Fibroblast of lung (primary cell): Measurements from ENCODE around the gene DCTN4.

Source experiments
- EZH2 ChIP-seq: IDR thresholded peaks from 2 replicates; pipeline ENCODE4 v1.5.1; 2012; ENCODE audit warnings: low read length, control low read depth, mild to moderate bottlenecking; ENCODE audit errors: missing control alignments
- TF ChIP-seq, protein P1 (sequence below), 2 donors: IDR thresholded peaks in 1 of 2; conservative IDR thresholded peaks in 1 of 2; 1 replicate in 1 of 2; 2 replicates in 1 of 2; pipeline ENCODE4 v1.5.1; 2011 to 2012; ENCODE audit warnings: low read length in 2 of 2, control low read depth in 1 of 2, inconsistent platforms in 1 of 2, low read depth in 1 of 2, mild to moderate bottlenecking in 1 of 2

DNA sequence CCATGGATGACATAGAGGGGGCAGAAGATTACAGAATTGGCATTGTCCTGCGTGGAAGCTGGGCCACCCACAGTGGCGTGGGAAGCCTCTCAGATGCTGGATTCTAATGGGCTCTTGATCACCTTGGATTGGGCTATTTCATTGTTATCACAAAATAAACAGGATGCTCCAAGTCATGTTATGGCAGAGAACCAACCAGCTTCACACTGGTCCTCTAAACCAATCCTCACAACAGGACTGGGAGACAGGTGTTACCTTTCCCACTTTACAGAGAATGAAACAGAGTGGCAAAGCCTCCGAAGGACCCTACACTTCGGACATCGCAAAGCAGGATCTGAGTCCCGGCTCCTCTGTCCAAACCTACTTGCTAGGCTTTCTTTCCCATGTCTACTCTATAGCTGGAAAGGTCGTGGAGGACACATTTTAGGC lies 19.3 kb upstream of the DCTN4 start:
- TF ChIP-seq, protein P1, sequence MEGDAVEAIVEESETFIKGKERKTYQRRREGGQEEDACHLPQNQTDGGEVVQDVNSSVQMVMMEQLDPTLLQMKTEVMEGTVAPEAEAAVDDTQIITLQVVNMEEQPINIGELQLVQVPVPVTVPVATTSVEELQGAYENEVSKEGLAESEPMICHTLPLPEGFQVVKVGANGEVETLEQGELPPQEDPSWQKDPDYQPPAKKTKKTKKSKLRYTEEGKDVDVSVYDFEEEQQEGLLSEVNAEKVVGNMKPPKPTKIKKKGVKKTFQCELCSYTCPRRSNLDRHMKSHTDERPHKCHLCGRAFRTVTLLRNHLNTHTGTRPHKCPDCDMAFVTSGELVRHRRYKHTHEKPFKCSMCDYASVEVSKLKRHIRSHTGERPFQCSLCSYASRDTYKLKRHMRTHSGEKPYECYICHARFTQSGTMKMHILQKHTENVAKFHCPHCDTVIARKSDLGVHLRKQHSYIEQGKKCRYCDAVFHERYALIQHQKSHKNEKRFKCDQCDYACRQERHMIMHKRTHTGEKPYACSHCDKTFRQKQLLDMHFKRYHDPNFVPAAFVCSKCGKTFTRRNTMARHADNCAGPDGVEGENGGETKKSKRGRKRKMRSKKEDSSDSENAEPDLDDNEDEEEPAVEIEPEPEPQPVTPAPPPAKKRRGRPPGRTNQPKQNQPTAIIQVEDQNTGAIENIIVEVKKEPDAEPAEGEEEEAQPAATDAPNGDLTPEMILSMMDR (conservative IDR thresholded peaks at IDR 0.05 in 1 of 2, IDR thresholded peaks at IDR 0.05 in 1 of 2; ENCODE audit: low read depth in 1 of 2, low read length in 2 of 2) = no peak
- no peak for TF ChIP-seq EZH2
